NCI-H345 treated with DMSO at 0.1 percent for 48 hours (cell line): ENCODE results near the gene BLOC1S1.
"Not testable (repeated sequence)": the region's sequence is repeated elsewhere in the genome, so short reads cannot be mapped to it uniquely, and the experiment has no call there.

ENCODE experiments used
- DNase-seq: peaks from one replicate; lab custom pipeline; 2025; ENCODE audit not compliant: unreplicated experiment; lab: John Stamatoyannopoulos, UW

BLOC1S1 gene

DNA sequence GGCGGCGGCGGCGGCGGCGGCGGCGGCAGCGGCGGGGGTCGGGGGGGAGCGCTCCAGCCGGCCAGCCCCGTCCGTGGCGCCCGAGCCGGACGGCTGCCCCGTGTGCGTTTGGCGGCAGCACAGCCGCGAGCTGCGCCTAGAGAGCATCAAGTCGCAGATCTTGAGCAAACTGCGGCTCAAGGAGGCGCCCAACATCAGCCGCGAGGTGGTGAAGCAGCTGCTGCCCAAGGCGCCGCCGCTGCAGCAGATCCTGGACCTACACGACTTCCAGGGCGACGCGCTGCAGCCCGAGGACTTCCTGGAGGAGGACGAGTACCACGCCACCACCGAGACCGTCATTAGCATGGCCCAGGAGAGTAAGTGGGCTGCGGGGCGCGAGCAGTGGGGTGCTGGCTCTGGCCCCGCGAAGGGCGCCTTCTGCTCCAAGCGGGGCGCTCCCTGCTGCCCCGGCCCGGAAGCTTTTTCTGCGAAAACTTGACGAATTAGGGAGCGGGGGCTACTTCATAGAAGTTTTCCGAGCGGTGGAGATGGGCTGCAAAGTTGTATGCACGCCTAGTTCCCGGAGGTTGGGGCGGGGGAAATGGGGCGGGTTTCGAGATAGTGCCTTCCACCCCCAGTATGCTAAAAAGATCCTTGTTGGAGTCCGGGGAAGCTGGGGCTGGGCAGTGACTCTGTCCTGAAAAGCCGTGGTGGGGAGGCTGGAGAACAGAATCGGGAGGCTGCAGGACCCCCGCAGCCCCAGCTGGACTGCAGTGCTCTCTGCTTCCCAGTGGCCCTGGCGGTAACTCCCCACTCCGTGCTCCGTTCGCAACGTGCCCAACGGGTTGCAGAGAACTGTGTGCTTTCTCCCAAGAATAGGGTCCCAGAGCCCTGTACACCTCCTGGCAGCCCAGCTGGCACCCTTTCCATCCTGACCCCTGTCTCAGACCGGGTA, 27.8 kb downstream of the BLOC1S1 start:
- no peak for DNase-seq

DNA sequence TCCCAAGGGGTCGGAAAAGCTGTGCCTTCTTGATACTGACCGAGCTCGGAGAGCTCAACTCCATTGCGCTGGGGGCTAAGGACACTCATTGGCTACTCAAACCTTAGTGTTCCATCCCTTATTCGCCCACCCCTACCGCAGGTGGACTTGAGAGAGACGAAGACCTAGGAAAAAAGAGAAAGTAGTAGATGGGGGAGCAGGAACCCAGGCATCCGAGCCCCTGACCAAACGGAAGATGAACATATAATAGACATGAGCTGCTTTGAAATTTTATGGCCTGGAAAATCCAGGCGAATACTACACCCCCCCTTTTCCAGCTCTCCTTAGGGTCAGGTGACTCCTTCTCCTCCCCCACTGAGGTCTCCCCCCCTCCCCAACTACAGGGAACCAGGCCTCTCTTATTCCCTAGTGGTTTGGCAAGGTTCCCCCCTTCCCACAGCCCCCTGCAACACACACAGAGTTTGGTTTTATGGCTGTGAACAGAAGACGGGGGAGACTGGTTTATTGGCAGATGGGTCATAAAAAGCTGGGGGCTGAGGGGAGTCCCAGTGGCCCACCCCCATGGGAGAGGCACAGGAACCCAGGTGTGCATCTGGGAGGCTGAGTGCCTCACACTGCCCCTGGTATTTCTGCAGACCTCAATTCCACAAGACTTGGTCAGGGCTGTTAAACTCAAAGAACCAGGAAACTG, 28.6 kb downstream of the BLOC1S1 start:
- DNase-seq, result no peak

DNA sequence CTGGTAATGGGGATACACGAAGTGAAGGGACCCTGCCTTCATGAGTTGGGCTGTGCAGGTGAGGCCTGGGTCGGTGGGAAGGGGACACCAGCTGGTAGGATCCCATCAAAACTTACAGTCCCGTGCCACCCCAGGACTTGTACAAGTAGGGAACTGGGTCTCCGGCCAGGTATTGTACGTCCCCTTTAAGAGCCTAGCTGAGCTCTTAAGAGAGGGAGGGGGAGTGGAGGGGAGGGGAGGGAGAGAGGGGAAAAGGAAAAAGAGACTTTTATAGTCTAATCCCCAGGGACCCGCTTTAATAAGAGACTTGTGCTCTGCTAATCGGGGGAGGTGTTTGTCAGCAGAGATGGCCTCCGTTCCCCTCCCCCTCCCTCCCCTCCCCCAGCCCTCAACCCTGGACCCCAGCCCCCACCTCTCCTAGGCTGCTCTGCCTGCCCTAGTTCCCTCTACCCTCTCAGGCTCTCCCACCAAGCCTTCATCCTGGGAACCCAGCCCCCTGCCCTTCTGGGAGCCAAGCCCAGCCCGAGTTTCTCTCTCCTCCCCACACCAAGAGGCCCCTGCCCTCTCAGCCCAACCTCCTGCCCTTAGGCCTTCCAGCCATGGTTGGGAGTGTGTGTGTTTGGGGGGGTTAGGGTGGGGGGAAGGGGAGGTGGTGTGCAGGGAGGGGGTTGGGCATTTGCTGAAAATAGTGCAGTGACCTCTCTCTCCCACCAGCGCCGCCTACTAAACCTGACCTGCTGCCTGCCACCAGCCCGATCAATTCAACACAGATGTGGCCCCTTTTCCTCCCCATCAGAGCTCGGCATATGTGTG, 29.7 kb downstream of the BLOC1S1 start:
- peak; percentile 33 for DNase-seq

DNA sequence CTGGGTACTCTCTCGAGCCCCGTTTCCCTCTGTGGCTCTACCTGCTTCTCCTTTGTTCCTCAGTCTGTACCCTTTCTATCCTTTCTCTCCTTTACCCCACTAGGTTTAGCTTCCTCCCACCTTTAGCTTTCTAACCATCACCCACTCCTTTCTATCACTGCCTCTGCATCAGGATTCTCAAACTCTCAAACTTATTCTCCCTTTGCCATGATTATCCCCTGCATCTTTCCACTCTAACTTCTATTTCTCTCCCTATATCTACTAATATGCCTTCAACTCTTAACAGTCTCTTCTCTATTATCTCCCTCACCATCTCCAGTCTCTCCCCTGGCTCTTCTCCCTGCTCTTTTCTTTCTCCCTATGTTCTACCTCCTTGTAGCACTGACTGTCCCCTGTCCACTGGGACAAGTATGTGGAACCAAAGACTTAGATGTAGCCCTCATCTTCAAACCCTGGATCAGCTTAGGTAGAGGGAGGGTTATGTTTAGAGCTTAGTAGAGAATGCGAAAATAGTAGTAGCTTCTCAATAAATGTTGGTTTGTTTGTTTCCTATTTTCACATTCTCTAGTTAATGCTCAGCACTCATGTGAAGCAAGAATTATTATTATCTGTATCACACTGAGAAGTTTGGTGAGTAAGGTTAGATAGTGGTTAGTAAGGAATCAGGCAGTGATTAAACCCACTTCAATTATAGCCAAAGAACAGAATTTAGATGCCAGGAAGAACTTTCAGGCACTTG, 30.5 kb downstream of the BLOC1S1 start:
- DNase-seq, result no peak

DNA sequence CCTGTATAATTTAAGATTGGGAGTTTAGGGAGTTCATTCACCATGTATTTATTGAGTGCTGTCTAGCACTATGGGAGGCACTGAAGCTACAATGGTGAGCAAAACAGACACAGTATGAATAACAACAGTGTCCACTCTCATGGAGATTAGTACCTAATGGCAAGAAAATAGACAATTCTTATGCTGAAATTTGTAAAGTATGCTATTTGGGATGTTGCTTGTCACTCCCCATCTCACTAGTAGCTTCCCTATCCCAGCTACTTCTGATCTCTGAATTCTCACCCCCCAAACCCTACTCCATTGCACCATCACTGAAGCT, 31.0 kb downstream of the BLOC1S1 start:
- DNase-seq, result no peak

DNA sequence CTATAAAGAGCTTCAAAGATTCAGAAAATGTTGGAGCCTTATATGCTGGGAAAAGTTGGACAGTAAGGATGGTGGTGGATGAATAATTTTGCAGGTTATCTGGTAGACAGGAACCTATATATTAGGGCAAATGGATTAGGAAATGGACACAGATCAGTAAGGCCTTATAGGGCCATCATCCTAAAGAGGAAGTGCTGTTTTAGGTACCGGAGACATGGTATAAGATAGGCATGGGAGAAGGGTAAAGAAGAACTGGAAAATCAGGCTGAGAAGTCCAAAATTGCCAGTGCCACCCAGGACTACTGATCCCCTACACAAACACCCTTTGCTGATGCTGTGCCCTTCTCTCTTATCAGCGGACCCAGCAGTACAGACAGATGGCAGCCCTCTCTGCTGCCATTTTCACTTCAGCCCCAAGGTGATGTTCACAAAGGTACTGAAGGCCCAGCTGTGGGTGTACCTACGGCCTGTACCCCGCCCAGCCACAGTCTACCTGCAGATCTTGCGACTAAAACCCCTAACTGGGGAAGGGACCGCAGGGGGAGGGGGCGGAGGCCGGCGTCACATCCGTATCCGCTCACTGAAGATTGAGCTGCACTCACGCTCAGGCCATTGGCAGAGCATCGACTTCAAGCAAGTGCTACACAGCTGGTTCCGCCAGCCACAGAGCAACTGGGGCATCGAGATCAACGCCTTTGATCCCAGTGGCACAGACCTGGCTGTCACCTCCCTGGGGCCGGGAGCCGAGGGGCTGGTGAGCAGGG, 32.6 kb downstream of the BLOC1S1 start:
- DNase-seq, result no peak

DNA sequence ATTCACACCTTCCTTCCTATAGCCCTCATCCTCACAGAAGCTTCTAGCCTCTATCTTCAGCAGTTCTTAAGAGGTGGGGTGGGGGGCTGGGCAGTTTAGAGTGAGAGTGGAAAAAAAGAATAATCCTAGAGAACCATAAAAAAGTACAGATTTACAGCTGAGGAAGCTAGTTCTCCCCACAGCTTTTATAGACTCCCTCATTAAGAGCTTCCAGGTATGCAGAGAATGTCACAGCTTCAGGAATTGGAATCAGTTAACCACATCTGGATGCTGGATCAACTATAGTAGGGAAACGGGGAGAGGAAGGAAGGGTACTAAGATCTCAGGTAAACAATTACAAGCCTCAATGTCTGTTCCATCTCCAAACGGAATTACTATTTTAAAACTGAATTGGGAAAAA, 39.4 kb downstream of the BLOC1S1 start:
- no peak for DNase-seq

DNA sequence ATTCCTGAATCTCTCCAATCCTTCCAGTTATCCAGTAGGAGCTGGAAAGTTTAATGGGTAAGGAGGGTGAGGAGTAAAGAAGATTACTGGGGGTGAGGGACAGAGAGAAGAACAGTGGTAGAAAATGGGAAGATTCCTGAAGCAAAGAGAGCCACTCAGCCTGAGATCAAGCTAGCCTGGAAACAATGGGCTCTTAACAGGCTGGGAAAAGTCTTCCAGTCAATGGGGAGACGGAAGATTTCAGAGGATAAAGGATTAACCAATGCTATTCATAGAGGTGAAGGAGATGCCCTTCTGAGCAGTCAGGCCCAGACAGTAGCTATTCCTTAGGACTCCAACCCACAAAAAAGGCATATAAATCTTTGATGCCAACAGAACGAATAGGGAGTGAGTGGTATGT, 41.9 kb downstream of the BLOC1S1 start:
- no peak for DNase-seq

DNA sequence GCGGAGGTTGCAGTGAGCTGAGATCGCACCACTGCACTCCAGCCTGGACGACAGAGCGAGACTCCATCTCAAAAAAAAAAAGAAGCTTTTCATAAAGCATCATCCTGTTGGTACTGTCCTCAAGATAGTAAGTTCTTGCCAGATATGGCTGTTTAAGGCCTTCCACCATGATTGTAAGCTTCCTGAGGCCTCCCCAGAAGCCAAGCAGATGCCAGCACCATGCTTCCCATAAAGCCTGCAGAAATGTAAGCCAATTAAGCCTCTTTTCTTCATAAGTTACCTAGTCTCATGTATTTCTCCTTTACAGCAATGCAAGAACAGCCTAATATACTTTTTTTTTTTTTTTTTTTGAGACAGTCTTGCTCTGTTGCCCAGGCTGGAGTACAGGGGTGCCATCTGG, 42.7 kb downstream of the BLOC1S1 start:
- not testable (repeated sequence) for DNase-seq

DNA sequence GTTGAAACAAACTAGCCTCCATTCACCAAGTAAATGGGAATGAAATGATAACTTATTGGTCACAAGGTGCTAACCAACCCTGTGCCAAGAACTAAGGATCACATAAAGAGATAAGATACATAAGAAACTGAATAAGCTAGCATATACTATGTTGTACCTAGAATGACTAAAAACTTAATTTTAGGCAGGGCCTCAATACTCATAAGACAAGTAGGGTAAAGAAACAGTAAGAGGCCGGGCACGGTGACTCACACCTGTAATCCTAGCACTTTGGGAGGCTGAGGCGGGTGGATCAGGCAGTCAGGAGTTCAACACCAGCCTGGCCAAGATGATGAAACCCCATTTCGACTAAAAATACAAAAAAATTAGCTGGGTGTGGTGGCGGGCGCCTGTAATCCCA, 44.8 kb downstream of the BLOC1S1 start:
- no peak for DNase-seq

DNA sequence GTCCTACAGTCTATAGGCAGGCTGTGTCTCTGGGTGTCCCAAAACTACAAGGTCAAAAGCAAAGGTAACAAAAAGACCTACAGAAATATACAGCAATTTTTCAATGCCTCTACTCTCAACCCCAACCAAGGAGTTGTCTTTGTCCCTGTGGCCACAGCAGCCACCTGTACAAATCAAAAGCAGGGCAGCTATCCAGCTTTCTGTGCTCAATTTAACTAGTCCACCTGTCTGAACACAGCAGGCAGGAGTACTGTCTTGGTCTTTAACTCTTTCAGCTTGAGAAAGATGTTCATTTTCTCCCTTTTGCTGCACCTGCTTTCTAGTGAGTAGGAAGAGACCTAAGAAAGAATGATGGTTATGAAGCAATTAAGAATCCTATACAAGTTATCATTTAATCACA, 46.8 kb downstream of the BLOC1S1 start:
- no peak for DNase-seq

DNA sequence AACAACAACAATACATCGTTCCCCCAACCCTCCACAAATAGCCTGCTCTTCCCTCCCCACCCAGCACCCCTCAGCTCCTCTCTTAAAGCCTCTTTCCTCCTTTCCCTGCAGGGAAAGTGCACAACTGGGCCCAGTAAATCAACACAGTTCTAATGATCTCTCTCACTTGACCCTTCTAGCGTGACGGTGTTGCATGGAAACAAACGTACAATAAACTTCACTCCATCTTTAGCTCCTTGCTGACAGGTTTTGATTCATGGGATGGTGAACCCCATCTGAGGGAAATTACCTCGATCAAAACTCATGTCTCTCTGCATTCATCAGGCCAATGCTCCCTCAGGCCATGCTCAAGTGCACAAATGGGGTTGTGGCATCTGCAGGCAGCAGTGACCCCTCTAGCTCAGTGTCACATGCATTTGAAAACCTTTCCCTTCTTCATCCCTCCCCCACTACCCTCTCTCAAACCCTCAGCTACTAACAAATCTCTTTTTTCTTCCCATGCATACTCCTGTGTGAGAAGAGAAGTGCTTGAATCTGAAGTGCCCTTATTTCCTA, 50.0 kb downstream of the BLOC1S1 start:
- DNase-seq, result peak; percentile 17

DNA sequence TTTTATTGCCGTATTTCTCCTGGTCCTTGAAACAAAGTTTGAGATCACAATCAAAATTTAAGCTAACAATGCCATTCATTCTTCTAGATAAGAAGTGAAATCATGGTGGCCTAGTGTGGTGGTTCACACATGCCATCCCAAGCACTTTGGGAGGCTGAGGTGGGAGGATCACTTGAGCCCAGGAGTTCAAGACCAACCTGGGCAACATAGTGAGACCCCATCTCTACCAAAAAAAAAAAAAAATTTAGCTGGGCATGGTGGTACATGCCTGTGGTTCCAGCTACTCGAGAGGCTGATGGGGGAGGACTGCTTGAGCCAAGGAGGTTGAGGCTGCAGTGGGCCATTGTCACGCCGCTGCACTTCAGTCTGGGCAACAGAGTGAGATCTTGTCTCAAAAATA, 51.3 kb downstream of the BLOC1S1 start:
- no peak for DNase-seq
